Uterus (tissue), 2 donors: ENCODE results near the gene CDHR1.
"Not testable (repeated sequence)": the region's sequence is repeated elsewhere in the genome, so short reads cannot be mapped to it uniquely, and the experiment has no call there.

Experiments
- CTCF ChIP-seq, 4 experiments: fragments of 200-600 bp in 2 of 4; fragments of 450-650 bp in 2 of 4; sonication (generic) in 2 of 4; IDR thresholded peaks; one replicate each; pipeline ENCODE4 v1.5.1; 2016 to 2019; ENCODE audit warnings: antibody characterized with exemption in 4 of 4, mild to moderate bottlenecking in 2 of 4, moderate library complexity in 1 of 4
- POLR2A ChIP-seq, 2 donors: fragments of 450-650 bp; IDR thresholded peaks; one replicate each; pipeline ENCODE4 v1.6.1; 2016; ENCODE audit warnings: antibody characterized with exemption in 2 of 2, mild to moderate bottlenecking in 1 of 2, moderate library complexity in 1 of 2

GRCh38 chr10:84171700-84172466 is 22.5 kb upstream of the CDHR1 start:
- TF ChIP-seq CTCF, POLR2A (IDR thresholded peaks at IDR 0.05): not testable (repeated sequence)
